AG10803 (cell line): ENCODE measurements around the gene DENND5B.

ENCODE experiments used
- DNase-seq: peaks from one replicate; pipeline ENCODE4 v3.0.0; 2010; ENCODE audit warnings: low read depth
- H3K4me3 ChIP-seq: 2 replicates; pipeline ENCODE4 v1.5.1; 2011; ENCODE audit warnings: mild to moderate bottlenecking, low read length, control low read depth
- TF ChIP-seq, protein P1 (sequence below): conservative IDR thresholded peaks from 2 replicates; pipeline ENCODE4 v1.5.1; 2011; ENCODE audit warnings: mild to moderate bottlenecking, low read length, control low read depth, inconsistent platforms

Gene DENND5B

DNA sequence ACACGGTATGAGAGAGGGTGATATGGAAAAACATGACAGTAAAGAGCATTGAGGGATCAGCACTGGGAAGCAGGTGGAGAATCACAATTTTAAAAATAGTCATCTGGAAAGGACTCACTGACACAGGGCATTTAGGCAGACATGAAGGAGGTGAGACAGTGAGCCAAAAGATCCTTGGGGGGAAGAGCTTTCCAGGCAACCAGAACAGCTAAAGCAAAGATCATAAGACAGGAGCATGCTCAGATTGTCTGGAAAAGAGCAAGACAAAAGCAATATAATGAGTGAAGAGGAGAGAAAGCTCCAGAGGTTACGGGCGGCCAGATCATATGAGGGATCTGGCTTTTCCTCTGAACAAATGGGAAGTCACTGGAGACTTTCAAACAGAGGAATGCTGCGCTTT, 63.9 kb downstream of the DENND5B start:
- TF ChIP-seq, protein P1, sequence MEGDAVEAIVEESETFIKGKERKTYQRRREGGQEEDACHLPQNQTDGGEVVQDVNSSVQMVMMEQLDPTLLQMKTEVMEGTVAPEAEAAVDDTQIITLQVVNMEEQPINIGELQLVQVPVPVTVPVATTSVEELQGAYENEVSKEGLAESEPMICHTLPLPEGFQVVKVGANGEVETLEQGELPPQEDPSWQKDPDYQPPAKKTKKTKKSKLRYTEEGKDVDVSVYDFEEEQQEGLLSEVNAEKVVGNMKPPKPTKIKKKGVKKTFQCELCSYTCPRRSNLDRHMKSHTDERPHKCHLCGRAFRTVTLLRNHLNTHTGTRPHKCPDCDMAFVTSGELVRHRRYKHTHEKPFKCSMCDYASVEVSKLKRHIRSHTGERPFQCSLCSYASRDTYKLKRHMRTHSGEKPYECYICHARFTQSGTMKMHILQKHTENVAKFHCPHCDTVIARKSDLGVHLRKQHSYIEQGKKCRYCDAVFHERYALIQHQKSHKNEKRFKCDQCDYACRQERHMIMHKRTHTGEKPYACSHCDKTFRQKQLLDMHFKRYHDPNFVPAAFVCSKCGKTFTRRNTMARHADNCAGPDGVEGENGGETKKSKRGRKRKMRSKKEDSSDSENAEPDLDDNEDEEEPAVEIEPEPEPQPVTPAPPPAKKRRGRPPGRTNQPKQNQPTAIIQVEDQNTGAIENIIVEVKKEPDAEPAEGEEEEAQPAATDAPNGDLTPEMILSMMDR = no peak
- no peak overlapping the region for H3K4me3 ChIP-seq
- no peak for DNase-seq

DNA sequence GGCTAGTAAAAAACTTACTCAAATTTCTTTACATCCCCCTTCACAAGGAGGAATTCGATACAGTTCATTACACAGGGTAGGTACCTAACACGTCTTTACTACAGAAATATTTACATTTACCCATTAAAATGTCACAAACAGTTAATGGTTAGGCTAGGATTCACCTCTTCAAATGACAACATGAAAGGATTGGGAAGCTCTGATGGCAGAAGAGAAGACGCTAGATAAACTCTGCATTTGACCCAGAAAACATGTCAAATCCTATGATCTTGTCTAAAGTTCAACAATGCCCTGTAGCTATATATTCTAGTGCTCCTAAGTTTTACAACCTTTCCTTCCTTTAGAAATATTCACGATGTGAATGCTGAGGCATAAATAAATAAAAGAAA, 64.8 kb downstream of the DENND5B start:
- TF ChIP-seq, protein P1 = no peak

DNA sequence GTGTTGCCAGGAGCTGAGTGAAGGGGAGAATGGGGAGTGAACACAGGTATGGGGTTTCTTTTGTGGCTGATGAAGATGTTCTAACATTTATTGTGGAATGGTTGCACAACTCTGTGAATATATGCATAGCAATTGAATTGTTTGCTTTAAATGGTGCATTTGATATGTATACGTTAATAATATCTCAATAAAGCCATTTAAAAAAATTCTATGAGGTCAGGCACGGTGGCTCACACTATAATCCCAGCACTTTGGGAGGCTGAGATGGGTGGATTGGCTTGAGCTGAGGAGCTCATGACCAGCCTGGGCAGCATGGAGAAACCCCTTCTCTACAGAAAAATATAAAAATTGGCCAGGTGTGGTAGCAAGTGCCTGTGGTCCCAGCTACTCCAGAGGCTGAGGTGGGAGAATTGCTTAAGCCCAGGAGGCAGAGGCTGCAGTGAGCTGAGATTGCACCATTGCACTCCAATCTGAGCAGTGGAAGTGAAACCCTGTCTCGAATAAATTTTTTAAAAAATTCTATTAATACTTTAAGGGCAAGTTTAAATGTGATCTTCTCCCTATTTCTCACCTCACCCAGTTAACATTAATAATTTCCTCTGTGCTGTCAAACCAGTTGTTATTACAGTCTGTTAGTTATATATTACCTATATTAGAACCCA, 65.3 kb downstream of the DENND5B start:
- no peak overlapping the region for H3K4me3 ChIP-seq
- TF ChIP-seq, protein P1 = no peak
- no peak for DNase-seq

More for the DNA sequence above, 64.8 kb downstream of the DENND5B start:
- DNase-seq = no peak
- H3K4me3 ChIP-seq = no peak overlapping the region

DNA sequence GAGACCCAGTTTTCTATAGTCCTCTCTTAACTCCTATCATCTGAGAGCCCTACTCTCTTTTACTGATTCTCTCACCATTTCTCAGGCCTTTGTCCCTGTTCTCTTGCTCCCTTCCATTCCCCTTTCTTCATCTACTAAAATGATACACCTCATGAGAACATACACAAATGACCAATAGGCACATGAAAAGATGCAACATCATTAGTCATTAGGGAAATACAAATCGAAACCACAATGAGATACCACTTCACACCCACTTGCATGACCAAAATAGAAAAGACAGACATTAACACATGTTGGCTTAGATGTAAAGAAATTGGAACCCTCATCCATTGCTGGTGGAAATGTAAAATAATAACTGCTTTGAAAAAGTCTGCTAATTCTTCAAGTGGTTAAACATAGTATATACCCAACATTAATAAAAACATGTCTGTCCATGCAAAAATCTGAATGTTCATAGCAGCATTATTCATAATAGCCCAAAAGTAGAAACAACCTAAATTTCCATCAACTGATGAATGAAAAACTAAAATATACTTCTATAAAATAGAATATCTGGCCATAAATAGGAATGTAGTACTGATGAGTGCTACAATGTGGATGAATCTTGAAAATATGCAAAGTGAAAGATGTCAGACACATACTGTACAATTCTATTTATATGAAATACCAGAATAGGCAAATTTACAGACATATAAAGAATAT, 66.0 kb downstream of the DENND5B start:
- peak; percentile 58 for DNase-seq
- no peak overlapping the region for H3K4me3 ChIP-seq
- TF ChIP-seq, protein P1 = no peak

DNA sequence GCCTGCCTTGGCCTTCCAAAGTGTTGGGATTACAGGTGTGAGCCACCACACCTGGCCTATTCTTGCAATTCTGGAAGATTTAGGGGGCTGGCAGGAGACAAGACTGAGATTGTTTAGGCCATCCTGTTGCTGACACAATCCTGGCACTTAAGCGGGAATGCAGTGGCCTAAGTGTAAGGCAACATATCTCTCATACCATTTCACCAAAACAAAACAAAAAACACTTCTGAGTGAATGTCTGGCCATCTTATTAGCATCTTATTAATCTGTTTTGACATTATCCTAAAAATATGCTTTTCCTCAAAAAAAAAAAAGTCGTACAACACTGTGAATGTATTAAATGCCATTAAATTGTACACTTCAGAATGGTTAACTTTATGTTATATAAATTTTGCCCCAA, 67.6 kb downstream of the DENND5B start:
- TF ChIP-seq, protein P1 = no peak
- DNase-seq = peak; percentile 43
- H3K4me3 ChIP-seq = no peak overlapping the region

DNA sequence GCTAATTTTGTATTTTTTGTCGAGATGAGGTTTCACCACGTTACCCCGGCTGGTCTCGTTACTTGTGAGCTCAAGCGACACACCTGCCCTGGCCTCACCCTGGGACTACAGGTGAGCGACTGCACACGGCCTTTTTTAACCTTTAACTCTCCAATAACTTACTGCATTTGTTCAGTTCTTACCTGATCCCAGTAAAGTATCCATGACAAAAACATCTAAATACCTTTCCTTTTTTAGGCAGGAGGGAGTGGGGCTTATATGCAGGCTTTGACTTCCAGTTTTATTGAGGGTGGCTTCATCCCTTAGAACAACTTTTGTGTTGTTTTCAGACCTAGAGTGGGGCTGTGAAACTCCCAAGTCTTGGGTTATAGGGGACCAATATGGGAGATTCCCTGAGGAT, 68.3 kb downstream of the DENND5B start:
- DNase-seq = no peak
- no peak overlapping the region for H3K4me3 ChIP-seq
- TF ChIP-seq, protein P1 = no peak

DNA sequence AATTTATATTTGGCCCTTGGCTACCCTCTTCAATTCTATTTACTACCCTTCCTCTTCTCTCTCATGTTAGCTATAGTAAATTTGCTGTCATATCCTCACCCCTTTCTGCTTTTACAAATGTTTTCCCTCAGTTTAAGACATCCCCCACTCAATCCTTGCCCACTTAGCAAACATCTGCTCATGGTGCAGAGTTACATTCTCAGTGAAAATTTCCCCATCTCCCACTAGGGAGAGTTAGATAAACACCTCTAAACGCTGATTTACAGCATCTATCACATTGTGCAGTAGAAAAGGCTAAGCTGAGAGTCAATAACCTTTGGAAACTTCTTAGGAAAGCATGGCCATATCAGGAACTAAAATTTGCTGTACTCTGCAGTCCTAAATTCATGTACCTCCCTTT, 69.0 kb downstream of the DENND5B start:
- DNase-seq = no peak
- TF ChIP-seq, protein P1 = 0 out of 2 replicates have a peak, but pooled peaks have one; percentile 1
- no peak overlapping the region for H3K4me3 ChIP-seq
